Suprapubic skin (tissue), 4 donors: ENCODE measurements around the gene KPNA2. TPM values are rescaled to one million over a fixed set of nuclear protein-coding genes. Genes with fewer than 3 reads are reported as not detected.
"Not testable (repeated sequence)": the region's sequence is repeated elsewhere in the genome, so short reads cannot be mapped to it uniquely, and the experiment has no call there.

Experiments
- DNase-seq, 2 donors: peaks; one replicate each; pipeline ENCODE4 v3.0.0-alpha.2; 2019; ENCODE audit warnings: low spot score in 2 of 2
- H3K27ac ChIP-seq: fragments of 200-600 bp; sonication (generic); one replicate; pipeline ENCODE4 v1.5.1; 2019
- H3K27me3 ChIP-seq: fragments of 200-600 bp; sonication (generic); one replicate; pipeline ENCODE4 v1.5.1; 2019
- H3K36me3 ChIP-seq: fragments of 200-600 bp; sonication (generic); one replicate; pipeline ENCODE4 v1.5.1; 2019
- H3K4me1 ChIP-seq: fragments of 200-600 bp; sonication (generic); one replicate; pipeline ENCODE4 v1.5.1; 2019
- H3K4me3 ChIP-seq: fragments of 200-600 bp; sonication (generic); one replicate; pipeline ENCODE4 v1.5.1; 2019; ENCODE audit warnings: mild to moderate bottlenecking
- H3K9me3 ChIP-seq: fragments of 200-600 bp; sonication (generic); one replicate; pipeline ENCODE4 v1.5.1; 2019
- EP300 ChIP-seq: sonication (generic); formaldehyde crosslinking; IDR thresholded peaks from one replicate; pipeline ENCODE4 v1.6.1; 2017; ENCODE audit warnings: antibody characterized with exemption
- POLR2A ChIP-seq, 2 donors: fragments of 450-650 bp; IDR thresholded peaks; one replicate each; pipeline ENCODE4 v1.6.1; 2017; ENCODE audit warnings: antibody characterized with exemption in 2 of 2, mild to moderate bottlenecking in 2 of 2, moderate library complexity in 2 of 2
- POLR2AphosphoS5 ChIP-seq, 3 donors: sonication (generic); formaldehyde crosslinking; IDR thresholded peaks; one replicate each; pipeline ENCODE4 v1.6.1; 2017; ENCODE audit warnings: antibody characterized with exemption in 3 of 3
- WGBS: methylation state at CpG from one replicate; pipeline ENCODE4 v1.1.5; 2018; 5-methylcytosine and 5-hydroxymethylcytosine counted together
- total RNA-seq, 4 donors: library from RNA; depleted of rRNA; stranded (reverse); fragments of >200 nt; gene quantifications; one replicate each; pipeline ENCODE4 v1.1.0, GENCODE V29; 2016
- TF ChIP-seq, protein P1 (sequence below), 2 donors: fragments of 200-600 bp in 1 of 2; fragments of 450-650 bp in 1 of 2; sonication (generic) in 1 of 2; IDR thresholded peaks; one replicate each; pipeline ENCODE4 v1.5.1; 2016 to 2019; ENCODE audit warnings: antibody characterized with exemption in 2 of 2, mild to moderate bottlenecking in 1 of 2, moderate library complexity in 1 of 2

Gene KPNA2
- total RNA-seq, 4 donors from 2014 or later, result 6.4 to 38.8 (median 26.9) TPM

DNA sequence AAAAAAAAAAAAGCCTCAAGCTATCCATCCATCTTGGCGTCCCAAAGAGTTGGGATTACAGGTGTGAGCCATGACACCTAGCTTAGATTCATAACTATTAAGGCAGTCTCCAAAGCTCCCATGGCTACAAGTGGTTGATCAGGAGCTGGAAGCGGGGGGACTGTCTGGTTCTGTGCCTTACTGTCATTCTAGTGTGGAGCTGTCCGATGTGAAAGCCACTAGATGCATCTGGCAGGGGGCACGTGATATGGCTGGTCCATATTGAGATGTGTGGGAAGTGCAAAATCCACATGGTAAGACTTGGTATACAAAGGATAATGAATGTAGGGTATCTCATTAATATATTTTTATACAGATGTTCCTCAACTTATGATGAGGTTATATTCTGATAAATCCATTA, 38.7 kb downstream of the KPNA2 start:
- Histone ChIP-seq H3K9me3 (no peaks in the 10 kb centered on the region), H3K27ac (no peak overlapping the region), H3K4me1 (no peaks in the 10 kb centered on the region), H3K27me3 (no peaks in the 10 kb centered on the region), H3K4me3 (no peak overlapping the region), H3K36me3 (no peaks in the 10 kb centered on the region)
- TF ChIP-seq, protein P1, sequence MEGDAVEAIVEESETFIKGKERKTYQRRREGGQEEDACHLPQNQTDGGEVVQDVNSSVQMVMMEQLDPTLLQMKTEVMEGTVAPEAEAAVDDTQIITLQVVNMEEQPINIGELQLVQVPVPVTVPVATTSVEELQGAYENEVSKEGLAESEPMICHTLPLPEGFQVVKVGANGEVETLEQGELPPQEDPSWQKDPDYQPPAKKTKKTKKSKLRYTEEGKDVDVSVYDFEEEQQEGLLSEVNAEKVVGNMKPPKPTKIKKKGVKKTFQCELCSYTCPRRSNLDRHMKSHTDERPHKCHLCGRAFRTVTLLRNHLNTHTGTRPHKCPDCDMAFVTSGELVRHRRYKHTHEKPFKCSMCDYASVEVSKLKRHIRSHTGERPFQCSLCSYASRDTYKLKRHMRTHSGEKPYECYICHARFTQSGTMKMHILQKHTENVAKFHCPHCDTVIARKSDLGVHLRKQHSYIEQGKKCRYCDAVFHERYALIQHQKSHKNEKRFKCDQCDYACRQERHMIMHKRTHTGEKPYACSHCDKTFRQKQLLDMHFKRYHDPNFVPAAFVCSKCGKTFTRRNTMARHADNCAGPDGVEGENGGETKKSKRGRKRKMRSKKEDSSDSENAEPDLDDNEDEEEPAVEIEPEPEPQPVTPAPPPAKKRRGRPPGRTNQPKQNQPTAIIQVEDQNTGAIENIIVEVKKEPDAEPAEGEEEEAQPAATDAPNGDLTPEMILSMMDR (IDR thresholded peaks at IDR 0.05), result no peak
- TF ChIP-seq EP300 (no peak), POLR2A (IDR thresholded peaks at IDR 0.05) (no peak), POLR2AphosphoS5 (IDR thresholded peaks at IDR 0.05) (no peak)
- DNase-seq, result peak; percentile 27 to 64
- 82% methylated on average over 4 of the region's 4 CpGs for WGBS

DNA sequence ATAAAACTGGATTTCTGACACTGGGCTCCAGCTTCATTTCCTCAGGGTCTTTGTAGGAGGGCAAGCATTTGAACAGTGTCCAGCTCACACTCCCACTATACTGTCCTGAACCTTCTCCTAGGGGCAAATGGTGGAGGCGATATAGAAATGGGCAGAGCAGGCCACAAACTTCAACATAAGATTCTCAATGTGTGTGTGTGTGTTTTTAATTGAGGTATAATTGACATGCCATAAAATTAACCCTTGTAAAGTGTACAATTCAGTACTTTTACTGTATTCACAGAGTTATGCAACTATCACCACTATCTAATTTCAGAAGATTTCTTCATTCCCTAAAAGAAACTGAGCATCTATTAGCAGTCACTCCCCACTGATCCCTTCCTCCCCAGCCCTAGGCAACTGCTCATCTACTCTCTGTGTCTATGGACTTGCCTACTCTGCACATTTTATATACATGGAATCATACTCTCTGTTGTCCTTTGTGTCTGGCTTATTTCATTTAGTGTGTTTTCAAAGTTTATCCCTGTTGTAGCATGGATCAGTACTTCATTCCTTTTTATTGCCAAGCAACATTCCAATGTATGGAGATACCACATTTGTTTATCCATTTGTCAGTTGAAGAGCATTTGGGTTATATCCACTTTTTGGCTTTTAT, 40.5 kb downstream of the KPNA2 start:
- H3K27ac ChIP-seq, H3K4me1 ChIP-seq, H3K36me3 ChIP-seq, H3K4me3 ChIP-seq, H3K27me3 ChIP-seq, H3K9me3 ChIP-seq, DNase-seq: not testable (repeated sequence)
- WGBS, result 83% methylated on average over 1 of the region's 1 CpG

DNA sequence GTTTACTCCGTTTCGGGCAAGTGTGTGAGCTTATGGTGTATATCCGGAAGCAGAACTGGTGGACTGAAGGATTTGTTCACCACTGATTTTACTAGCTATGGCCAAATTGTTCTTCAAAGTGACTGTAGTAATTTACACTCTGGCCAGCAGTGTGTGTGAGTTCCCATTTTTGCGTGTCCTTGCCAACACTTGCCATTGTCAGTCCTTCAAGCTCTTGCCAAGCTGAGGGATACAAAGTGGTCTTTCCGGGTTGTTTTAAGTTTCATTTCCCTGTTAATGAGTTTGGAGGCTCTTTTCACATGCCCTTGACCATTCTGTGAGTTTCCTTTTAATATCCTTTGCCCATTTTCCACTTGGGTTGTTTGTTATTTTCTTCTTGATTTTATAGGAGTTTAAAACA, 42.0 kb downstream of the KPNA2 start:
- DNase-seq, H3K4me3 ChIP-seq, H3K36me3 ChIP-seq, H3K4me1 ChIP-seq, H3K27ac ChIP-seq, H3K9me3 ChIP-seq, H3K27me3 ChIP-seq: not testable (repeated sequence)
- 61% methylated on average over 5 of the region's 5 CpGs for WGBS

DNA sequence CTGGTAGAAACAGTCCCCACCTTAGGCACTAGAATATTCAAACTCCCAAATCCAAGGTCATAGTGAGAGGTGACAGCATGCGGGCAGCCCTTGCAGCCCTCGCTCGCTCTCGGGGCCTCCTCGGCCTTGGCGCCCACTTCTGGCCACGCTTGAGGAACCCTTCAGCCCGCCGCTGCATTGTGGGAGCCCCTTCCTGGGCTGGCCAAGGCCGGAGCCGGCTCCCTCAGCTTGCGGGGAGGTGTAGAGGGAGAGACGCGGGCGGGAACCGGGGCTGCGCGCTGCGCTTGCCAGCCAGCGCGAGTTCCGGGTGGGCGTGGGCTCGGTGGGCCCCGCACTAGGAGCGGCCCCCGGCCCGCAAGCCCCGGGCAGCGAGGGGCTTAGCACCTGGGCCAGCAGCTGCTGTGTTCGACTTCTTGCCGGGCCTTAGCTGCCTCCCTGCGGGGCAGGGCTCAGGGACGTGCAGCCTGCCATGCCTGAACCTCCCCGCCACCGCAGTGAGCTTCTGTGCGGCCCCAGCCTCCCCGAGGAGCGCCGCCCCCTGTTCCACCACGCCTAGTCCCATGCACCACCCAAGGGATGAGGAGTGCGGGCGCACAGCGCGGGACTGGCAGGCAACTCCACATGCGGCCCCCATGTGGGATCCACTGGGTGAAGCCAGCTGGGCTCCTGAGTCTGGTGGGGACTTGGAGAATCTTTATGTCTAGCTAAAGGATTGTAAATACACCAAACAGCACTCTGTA, 45.0 kb downstream of the KPNA2 start:
- no peak for TF ChIP-seq POLR2A (IDR thresholded peaks at IDR 0.05)
- TF ChIP-seq EP300, result no peak
- no peak for TF ChIP-seq POLR2AphosphoS5 (IDR thresholded peaks at IDR 0.05)
- TF ChIP-seq, protein P1 (IDR thresholded peaks at IDR 0.05), result no peak
- peaks cover 2% of the 10 kb centered on the region for H3K4me1 ChIP-seq
- no peak overlapping the region for H3K27ac ChIP-seq
- no peaks in the 10 kb centered on the region for H3K9me3 ChIP-seq
- no peaks in the 10 kb centered on the region for H3K36me3 ChIP-seq
- no peak overlapping the region for H3K4me3 ChIP-seq
- 98% methylated on average over 39 of the region's 46 CpGs for WGBS
- peak; percentile 45 to 56 for DNase-seq
- no peaks in the 10 kb centered on the region for H3K27me3 ChIP-seq

DNA sequence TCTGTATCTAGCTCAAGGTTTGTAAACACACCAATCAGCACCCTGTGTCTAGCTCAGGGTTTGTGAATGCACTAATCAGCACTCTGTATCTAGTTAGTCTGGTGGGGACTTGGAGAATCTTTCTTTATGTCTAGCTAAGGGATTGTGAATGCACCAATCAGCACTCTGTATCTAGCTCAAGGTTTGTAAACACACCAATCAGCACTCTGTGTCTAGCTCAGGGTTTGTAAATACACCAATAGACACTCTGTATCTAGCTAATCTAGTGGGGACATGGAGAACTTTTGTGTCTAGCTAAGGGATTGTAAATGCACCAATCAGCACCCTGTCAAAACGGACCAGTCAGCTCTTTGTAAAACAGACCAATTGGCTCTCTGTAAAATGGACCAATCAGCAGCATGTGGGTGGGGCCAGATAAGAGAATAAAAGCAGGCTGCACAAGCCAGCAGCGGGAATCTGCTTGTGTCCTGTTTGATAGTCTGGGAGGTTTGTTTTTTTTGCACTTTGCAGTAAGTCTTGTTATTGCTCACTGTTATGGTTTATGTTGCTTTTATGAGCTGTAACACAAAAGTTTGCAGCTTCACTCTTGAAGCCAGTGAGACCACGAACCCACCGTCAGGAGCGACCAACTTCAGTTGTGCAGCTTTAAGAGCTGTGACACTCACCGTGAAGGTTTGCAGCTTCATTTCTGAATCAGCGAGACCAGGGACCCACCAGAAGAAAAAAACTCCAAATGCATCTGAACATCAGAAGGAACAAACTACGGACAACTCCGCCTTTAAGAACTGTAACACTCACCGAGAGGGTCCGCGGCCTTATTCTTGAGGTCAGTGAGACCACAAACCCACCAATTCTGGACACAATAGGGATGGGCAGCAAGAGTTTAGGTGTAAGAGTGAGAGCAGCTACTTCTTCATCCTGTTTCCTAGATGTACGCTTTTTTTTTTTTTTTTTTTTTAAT, 46.0 kb downstream of the KPNA2 start:
- WGBS, result 87% methylated on average over 13 of the region's 13 CpGs
- H3K4me3 ChIP-seq, H3K27ac ChIP-seq, H3K36me3 ChIP-seq, H3K9me3 ChIP-seq, H3K27me3 ChIP-seq, H3K4me1 ChIP-seq: not testable (repeated sequence)
- peak in 1 of 2 donors; percentile 20 for DNase-seq

DNA sequence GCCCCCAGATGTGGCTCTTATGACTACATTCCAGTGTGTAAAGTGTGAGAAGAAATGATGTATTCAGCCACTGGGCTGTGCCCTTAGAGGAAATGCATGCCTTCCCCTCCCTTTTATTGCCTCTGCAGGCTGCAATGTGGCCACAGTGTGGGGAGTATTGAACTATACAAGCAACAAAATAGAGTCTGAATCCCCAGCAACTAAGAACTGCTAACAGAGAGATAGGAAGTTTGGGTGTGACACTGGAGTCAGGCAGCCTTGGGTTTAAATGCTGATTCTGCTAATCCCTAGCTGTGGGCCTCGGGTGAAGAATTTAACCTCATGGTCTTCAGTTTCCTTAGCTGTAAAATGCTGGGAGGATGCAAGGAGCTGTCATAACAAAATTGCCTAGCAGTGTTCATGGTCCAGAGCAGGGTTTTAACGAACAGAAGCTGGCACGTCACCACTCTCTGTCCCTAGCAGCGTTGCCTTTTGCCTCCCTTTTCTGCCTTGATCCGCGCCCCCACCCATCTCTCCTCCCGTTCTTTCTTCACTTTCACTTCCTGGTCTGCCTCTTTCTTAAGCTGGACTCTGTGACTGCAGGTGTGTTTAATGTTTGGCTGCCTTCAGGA, 50.3 kb downstream of the KPNA2 start:
- no peaks in the 10 kb centered on the region for H3K9me3 ChIP-seq
- no peak overlapping the region for H3K4me3 ChIP-seq
- peaks cover 4% of the 10 kb centered on the region for H3K4me1 ChIP-seq
- no peaks in the 10 kb centered on the region for H3K36me3 ChIP-seq
- H3K27me3 ChIP-seq, result no peaks in the 10 kb centered on the region
- no peak for TF ChIP-seq POLR2AphosphoS5 (IDR thresholded peaks at IDR 0.05)
- TF ChIP-seq, protein P1 (IDR thresholded peaks at IDR 0.05), result no peak
- no peak for TF ChIP-seq EP300
- no peak for TF ChIP-seq POLR2A (IDR thresholded peaks at IDR 0.05)
- 54% methylated on average over 7 of the region's 7 CpGs for WGBS
- H3K27ac ChIP-seq, result no peak overlapping the region
- peak in 1 of 2 donors; percentile 26 for DNase-seq

DNA sequence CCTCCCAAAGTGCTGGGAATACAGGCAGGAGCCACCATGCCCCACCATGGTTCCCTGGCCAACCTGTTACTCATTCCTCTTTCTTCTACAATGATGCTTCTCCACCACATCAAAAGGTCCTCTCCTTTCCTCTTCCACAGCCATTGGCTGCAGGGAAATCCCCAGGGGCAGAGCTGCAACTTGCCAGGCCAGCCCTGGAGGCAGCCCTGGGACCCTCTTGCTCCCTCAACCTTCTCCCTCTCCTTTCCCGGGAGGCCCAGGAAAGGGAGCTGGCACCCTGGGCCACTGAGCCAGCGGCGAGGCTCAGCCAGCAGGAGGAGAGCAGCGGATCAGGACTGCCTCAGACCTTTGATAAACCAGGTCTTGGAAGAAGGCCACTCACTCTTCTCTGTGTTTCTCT, 51.1 kb downstream of the KPNA2 start:
- DNase-seq, result peak in 1 of 2 donors; percentile 34
- 77% methylated on average over 4 of the region's 4 CpGs for WGBS
- H3K4me3 ChIP-seq, H3K27ac ChIP-seq, H3K4me1 ChIP-seq, H3K36me3 ChIP-seq, H3K9me3 ChIP-seq, H3K27me3 ChIP-seq: not testable (repeated sequence)

DNA sequence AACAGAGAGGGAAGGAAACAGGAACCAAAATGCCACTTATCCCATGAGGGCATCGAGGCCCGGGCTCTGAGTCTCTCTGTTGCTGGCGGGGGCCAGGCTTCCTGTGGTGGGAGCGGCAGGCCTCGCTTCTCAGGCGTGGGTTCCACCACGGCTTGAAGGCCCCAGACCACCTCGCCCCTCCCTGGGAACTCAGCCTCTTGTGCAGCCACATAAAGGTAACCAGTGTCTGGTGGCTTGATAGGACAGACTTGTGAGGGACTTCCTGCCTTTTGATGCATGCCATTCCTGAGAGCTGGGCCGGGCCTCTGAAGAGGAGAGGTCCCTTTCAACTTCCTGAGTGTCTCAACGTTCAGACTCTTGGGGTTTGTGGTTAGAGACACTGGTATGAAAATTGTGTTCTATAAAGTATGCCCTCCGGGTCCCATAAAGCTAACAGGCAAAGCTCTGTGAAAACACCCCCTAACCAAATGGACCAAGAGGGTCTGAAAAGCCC, 51.6 kb downstream of the KPNA2 start:
- H3K27ac ChIP-seq, H3K4me3 ChIP-seq, H3K4me1 ChIP-seq, H3K9me3 ChIP-seq, H3K27me3 ChIP-seq, H3K36me3 ChIP-seq: not testable (repeated sequence)
- DNase-seq, result peak in 1 of 2 donors; percentile 36
- WGBS, result 88% methylated on average over 7 of the region's 11 CpGs
